HEK293 (cell line): ENCODE measurements around the gene PDZRN3.

Experiments used
- YY1 ChIP-seq: fragments of 450-650 bp; formaldehyde crosslinking; IDR thresholded peaks from 2 replicates; pipeline ENCODE4 v1.5.1; 2018; ENCODE audit warnings: missing biosample characterization, missing genetic modification characterization
- ZNF529 ChIP-seq: fragments of 450-650 bp; formaldehyde crosslinking; IDR thresholded peaks from 2 replicates; pipeline ENCODE4 v1.5.1; 2017; ENCODE audit warnings: missing genetic modification characterization, missing biosample characterization; ENCODE audit not compliant: insufficient replicate concordance
- ZNF792 ChIP-seq: fragments of 450-650 bp; formaldehyde crosslinking; IDR thresholded peaks from 2 replicates; pipeline ENCODE4 v1.5.1; 2016; ENCODE audit warnings: missing biosample characterization, missing genetic modification characterization
- TF ChIP-seq, protein P1 (sequence below): fragments of 450-650 bp; formaldehyde crosslinking; IDR thresholded peaks from 2 replicates; pipeline ENCODE4 v1.5.1; 2016; ENCODE audit warnings: missing biosample characterization, missing genetic modification characterization, borderline replicate concordance
- TF ChIP-seq, protein P2 (sequence below): fragments of 450-650 bp; formaldehyde crosslinking; IDR thresholded peaks from 2 replicates; pipeline ENCODE4 v1.5.1; 2016; ENCODE audit warnings: missing biosample characterization, missing genetic modification characterization

DNA sequence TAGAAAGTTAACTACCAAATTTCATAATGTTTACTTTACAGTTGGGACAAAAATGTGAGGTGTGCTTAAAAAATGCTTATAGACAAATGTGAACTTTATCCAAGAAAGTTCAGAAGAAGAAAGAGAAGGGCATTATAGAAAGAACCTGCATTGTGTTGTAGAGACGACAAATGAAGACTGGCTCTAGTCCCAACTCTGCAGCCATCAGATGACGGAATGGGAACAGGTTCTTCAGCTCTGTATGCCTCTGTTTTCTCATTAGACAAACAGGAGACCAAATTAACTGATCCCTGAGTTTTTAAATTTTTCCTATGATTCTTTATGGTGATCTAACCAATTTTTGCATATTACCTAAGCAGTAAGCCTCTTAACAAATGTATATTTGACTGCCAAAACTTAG, 49.2 kb downstream of the PDZRN3 start:
- TF ChIP-seq, protein P1, sequence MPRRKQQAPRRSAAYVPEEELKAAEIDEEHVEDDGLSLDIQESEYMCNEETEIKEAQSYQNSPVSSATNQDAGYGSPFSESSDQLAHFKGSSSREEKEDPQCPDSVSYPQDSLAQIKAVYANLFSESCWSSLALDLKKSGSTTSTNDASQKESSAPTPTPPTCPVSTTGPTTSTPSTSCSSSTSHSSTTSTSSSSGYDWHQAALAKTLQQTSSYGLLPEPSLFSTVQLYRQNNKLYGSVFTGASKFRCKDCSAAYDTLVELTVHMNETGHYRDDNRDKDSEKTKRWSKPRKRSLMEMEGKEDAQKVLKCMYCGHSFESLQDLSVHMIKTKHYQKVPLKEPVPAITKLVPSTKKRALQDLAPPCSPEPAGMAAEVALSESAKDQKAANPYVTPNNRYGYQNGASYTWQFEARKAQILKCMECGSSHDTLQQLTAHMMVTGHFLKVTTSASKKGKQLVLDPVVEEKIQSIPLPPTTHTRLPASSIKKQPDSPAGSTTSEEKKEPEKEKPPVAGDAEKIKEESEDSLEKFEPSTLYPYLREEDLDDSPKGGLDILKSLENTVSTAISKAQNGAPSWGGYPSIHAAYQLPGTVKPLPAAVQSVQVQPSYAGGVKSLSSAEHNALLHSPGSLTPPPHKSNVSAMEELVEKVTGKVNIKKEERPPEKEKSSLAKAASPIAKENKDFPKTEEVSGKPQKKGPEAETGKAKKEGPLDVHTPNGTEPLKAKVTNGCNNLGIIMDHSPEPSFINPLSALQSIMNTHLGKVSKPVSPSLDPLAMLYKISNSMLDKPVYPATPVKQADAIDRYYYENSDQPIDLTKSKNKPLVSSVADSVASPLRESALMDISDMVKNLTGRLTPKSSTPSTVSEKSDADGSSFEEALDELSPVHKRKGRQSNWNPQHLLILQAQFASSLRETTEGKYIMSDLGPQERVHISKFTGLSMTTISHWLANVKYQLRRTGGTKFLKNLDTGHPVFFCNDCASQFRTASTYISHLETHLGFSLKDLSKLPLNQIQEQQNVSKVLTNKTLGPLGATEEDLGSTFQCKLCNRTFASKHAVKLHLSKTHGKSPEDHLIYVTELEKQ: no peak
- TF ChIP-seq ZNF529 (tag by site-specific recombination) (no peak), YY1 (tag by site-specific recombination) (no peak), ZNF792 (tag by site-specific recombination) (no peak)
- TF ChIP-seq, protein P2, sequence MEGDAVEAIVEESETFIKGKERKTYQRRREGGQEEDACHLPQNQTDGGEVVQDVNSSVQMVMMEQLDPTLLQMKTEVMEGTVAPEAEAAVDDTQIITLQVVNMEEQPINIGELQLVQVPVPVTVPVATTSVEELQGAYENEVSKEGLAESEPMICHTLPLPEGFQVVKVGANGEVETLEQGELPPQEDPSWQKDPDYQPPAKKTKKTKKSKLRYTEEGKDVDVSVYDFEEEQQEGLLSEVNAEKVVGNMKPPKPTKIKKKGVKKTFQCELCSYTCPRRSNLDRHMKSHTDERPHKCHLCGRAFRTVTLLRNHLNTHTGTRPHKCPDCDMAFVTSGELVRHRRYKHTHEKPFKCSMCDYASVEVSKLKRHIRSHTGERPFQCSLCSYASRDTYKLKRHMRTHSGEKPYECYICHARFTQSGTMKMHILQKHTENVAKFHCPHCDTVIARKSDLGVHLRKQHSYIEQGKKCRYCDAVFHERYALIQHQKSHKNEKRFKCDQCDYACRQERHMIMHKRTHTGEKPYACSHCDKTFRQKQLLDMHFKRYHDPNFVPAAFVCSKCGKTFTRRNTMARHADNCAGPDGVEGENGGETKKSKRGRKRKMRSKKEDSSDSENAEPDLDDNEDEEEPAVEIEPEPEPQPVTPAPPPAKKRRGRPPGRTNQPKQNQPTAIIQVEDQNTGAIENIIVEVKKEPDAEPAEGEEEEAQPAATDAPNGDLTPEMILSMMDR (tag by site-specific recombination): no peak
